GM12878 (cell line): Measurements from ENCODE around the gene CYTIP. TPM values are rescaled to one million over a fixed set of nuclear protein-coding genes. Genes with fewer than 3 reads are reported as not detected.
A peak's percentile ranks its signal among the peaks of the same experiment; 100 is the strongest.
"Not testable (repeated sequence)": the region's sequence is repeated elsewhere in the genome, so short reads cannot be mapped to it uniquely, and the experiment has no call there.

Experiments
- ATAC-seq: fragments of 200-7000 bp; cut with Tn5 transposase; 3 replicates; pipeline ENCODE4 v1.9.1; 2020; ENCODE audit warnings: mild to moderate bottlenecking, moderate library complexity
- BruUV-seq: library from RNA; stranded (reverse); fragments of 400-500 nt; replicated peaks from 2 replicates; lab custom pipeline; 2021; lab: Mats Ljungman, UMichigan
- CTCF ChIA-PET: fragments of 300-600 bp; sonication (Branson Sonifier 250); formaldehyde crosslinking; extraction: SDS; loops from one replicate; lab custom pipeline; 2021; ENCODE audit warnings: inconsistent platforms; lab: Yijun Ruan, JAX
- POLR2A ChIA-PET: fragments of 350-600 bp; formaldehyde crosslinking; extraction: SDS; loops from one replicate; lab custom pipeline; 2021; ENCODE audit warnings: inconsistent platforms; lab: Charles Lee
- RAD21 ChIA-PET: fragments of 300-600 bp; sonication (Branson Sonifier 250); formaldehyde crosslinking; loops from one replicate; lab custom pipeline; 2023; ENCODE audit warnings: antibody characterized with exemption; ENCODE audit not compliant: unreplicated experiment; lab: Charles Lee
- SMC1A ChIA-PET: fragments of 300-600 bp; sonication (Branson Sonifier 250); formaldehyde crosslinking; loops from one replicate; lab custom pipeline; 2023; ENCODE audit not compliant: unreplicated experiment, uncharacterized antibody; lab: Charles Lee
- DNase-seq: peaks from one replicate; pipeline ENCODE4 v3.0.0-alpha.2; 2011; ENCODE audit warnings: low read depth, low spot score
- FAIRE-seq: peaks from 3 replicates; lab custom pipeline; 2011; peaks lifted over from hg19 to GRCh38; lab: Jason Lieb, UNC
- H2AFZ ChIP-seq: 2 replicates; pipeline ENCODE4 v1.6.0; 2011; ENCODE audit warnings: low read depth, low read length, control low read depth; ENCODE audit not compliant: control insufficient read depth
- H3K27ac ChIP-seq: 2 replicates; pipeline ENCODE4 v1.5.1; 2011; ENCODE audit warnings: control low read depth; ENCODE audit not compliant: control insufficient read depth, insufficient read depth
- H3K27me3 ChIP-seq, 2 experiments: replicated peaks in 1 of 2; 2 replicates each; pipeline versions ENCODE4 v1.6.0 to v1.6.1; 2011; ENCODE audit warnings: low read length in 1 of 2; ENCODE audit not compliant: control insufficient read depth in 2 of 2, insufficient read depth in 2 of 2
- H3K36me3 ChIP-seq, 2 experiments: 2 replicates each; pipeline ENCODE4 v1.5.1; 2011; ENCODE audit warnings: low read length in 1 of 2; ENCODE audit not compliant: control insufficient read depth in 2 of 2, insufficient read depth in 2 of 2
- H3K4me1 ChIP-seq: 2 replicates; pipeline ENCODE4 v1.6.1; 2011; ENCODE audit warnings: mild to moderate bottlenecking, low read length, moderate library complexity, mixed read lengths; ENCODE audit not compliant: control insufficient read depth, insufficient read depth
- H3K4me2 ChIP-seq: 2 replicates; pipeline ENCODE4 v1.6.0; 2011; ENCODE audit warnings: control low read depth; ENCODE audit not compliant: control insufficient read depth, insufficient read depth
- H3K4me3 ChIP-seq: fragments of 200-600 bp; sonication (generic); 2 replicates; pipeline ENCODE4 v1.5.1; 2016
- H3K79me2 ChIP-seq: 2 replicates; pipeline ENCODE4 v1.6.0; 2011; ENCODE audit warnings: low read length; ENCODE audit not compliant: control insufficient read depth, insufficient read depth
- H3K9ac ChIP-seq: 2 replicates; pipeline ENCODE4 v1.8.0; 2011; ENCODE audit warnings: low read length, control low read depth, mixed read lengths; ENCODE audit not compliant: control insufficient read depth, insufficient read depth
- H3K9me3 ChIP-seq: replicated peaks from 3 replicates; pipeline ENCODE4 v1.5.1; 2011; ENCODE audit warnings: mild to moderate bottlenecking, low read length; ENCODE audit not compliant: control insufficient read depth, insufficient read depth
- H4K20me1 ChIP-seq: 2 replicates; pipeline ENCODE4 v1.6.0; 2011; ENCODE audit not compliant: control insufficient read depth, insufficient read depth
- ATF7 ChIP-seq: fragments of 450-650 bp; IDR thresholded peaks from 2 replicates; pipeline ENCODE4 v1.6.1; 2016; ENCODE audit warnings: low read depth, mild to moderate bottlenecking
- IKZF2 ChIP-seq, 2 experiments: fragments of 450-650 bp; IDR thresholded peaks; 2 replicates each; pipeline ENCODE4 v1.6.1; 2017; ENCODE audit warnings: mild to moderate bottlenecking in 2 of 2, moderate library complexity in 2 of 2
- MTA2 ChIP-seq: fragments of 450-650 bp; IDR thresholded peaks from 2 replicates; pipeline ENCODE4 v1.6.1; 2016; ENCODE audit warnings: low read depth, mild to moderate bottlenecking, moderate library complexity
- NBN ChIP-seq: fragments of 450-650 bp; IDR thresholded peaks from 2 replicates; pipeline ENCODE4 v1.6.1; 2016
- ZNF217 ChIP-seq: fragments of 450-650 bp; IDR thresholded peaks from 2 replicates; pipeline ENCODE4 v1.6.1; 2017; ENCODE audit warnings: antibody characterized with exemption, mild to moderate bottlenecking
- in situ Hi-C: fragments of 300-500 bp; cut with MboI; formaldehyde crosslinking; loops from 9 replicates; pipeline ENCODE4 v1.14.3; 2018; ENCODE audit warnings: mixed read lengths
- intact Hi-C: fragments of 100-400 bp; cut with micrococcal nuclease; formaldehyde crosslinking; loops from one replicate; pipeline ENCODE4 v1.14.2; 2022; ENCODE audit not compliant: unreplicated experiment
- polyA plus RNA-seq, 11 experiments: library from polyadenylated mRNA; depleted of rRNA in 4 of 11; unstranded in 6 of 11; stranded (reverse) in 5 of 11; fragments of >200 nt; fragmentation: Nextera tagmentation in 4 of 11; fragmentation: Illumina TruSeq in 1 of 11; extraction: Ambion mirVana in 4 of 11; extraction: Trizol in 1 of 11; gene quantifications; 1 replicate in 1 of 11; 2 replicates in 10 of 11; pipeline versions ENCODE4 v1.2.1 to v1.2.3, GENCODE V29; 2011 to 2016; ENCODE audit warnings: inconsistent platforms in 2 of 11, missing spikeins in 2 of 11, low read depth in 1 of 11
- total RNA-seq, 4 experiments: library from RNA; depleted of rRNA in 3 of 4; stranded (reverse); fragments of >200 nt in 3 of 4; fragmentation: Illumina TruSeq in 1 of 4; extraction: Trizol in 1 of 4; gene quantifications; 2 replicates each; pipeline versions ENCODE4 v1.2.1 to v1.2.3, GENCODE V29; 2013 to 2021
- TF ChIP-seq, protein P1 (sequence below): fragments of 450-650 bp; IDR thresholded peaks from 2 replicates; pipeline ENCODE4 v1.6.1; 2016; ENCODE audit warnings: mild to moderate bottlenecking
- TF ChIP-seq, protein P2 (sequence below): fragments of 450-650 bp; IDR thresholded peaks from 2 replicates; pipeline ENCODE4 v1.6.1; 2016; ENCODE audit warnings: mild to moderate bottlenecking
- TF ChIP-seq, protein P3 (sequence below): fragments of 450-650 bp; IDR thresholded peaks from 2 replicates; pipeline ENCODE4 v1.6.1; 2017; ENCODE audit warnings: mild to moderate bottlenecking, low read depth, inconsistent platforms; ENCODE audit not compliant: poor library complexity, severe bottlenecking

Gene CYTIP
- total and polyA plus RNA-seq, 10 of the 15 experiments (the other 5 are each of a cell fraction or from before 2014, with no cell fraction given): 55.1 to 178 (median 73.4) TPM

DNA sequence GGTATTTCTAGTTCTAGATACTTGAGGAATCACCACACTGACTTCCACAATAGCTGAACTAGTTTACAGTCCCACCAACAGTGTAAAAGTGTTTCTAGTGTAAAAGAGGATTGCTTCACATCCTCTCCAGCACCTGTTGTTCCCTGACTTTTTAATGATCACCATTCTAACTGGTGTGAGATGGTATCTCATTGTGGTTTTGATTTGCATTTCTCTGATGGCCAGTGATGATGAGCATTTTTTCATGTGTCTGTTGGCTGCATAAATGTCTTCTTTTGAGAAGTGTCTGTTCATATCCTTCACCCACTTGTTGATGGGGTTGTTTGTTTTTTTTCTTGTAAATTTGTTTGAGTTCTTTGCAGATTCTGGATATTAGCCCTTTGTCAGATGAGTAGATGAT, 38.5 kb downstream of the CYTIP start:
- DNase-seq, H3K4me2 ChIP-seq, H3K4me3 ChIP-seq, H4K20me1 ChIP-seq, H3K9ac ChIP-seq, FAIRE-seq, H3K9me3 ChIP-seq, H3K79me2 ChIP-seq, H3K36me3 ChIP-seq, H3K27me3 ChIP-seq, H3K4me1 ChIP-seq, H3K27ac ChIP-seq, BruUV-seq, H2AFZ ChIP-seq: not testable (repeated sequence)
- ChIA-PET RAD21 (interaction anchor here (0.7 to 1.7 kb wide), 5 partner anchors 35 to 79 kb away, joined by 3 to 4 read pairs (median 3); partner anchors contain the start of genes CYTIP and ERMN), POLR2A (interaction anchor here (1.9 kb wide), 1 partner anchor 27 kb away, joined by 9 read pairs; no protein-coding TSS in a partner anchor), SMC1A (interaction anchor here (1.0 to 4.0 kb wide), 11 partner anchors 13 to 101 kb away, joined by 3 to 44 read pairs (median 5); no protein-coding TSS in a partner anchor), CTCF (interaction anchor here (1.7 to 1.9 kb wide), 2 partner anchors 78 to 87 kb away, joined by 4 to 11 read pairs; no protein-coding TSS in a partner anchor)
- peak; percentile 48 for ATAC-seq
- TF ChIP-seq MTA2: peak; percentile 72
- TF ChIP-seq IKZF2 (IDR thresholded peaks at IDR 0.05): peak; percentile 31 to 36; a peak in 2 of 4 replicates
- TF ChIP-seq, protein P1, sequence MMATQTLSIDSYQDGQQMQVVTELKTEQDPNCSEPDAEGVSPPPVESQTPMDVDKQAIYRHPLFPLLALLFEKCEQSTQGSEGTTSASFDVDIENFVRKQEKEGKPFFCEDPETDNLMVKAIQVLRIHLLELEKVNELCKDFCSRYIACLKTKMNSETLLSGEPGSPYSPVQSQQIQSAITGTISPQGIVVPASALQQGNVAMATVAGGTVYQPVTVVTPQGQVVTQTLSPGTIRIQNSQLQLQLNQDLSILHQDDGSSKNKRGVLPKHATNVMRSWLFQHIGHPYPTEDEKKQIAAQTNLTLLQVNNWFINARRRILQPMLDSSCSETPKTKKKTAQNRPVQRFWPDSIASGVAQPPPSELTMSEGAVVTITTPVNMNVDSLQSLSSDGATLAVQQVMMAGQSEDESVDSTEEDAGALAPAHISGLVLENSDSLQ: peak; percentile 21; the same call in 1 of the 2 replicates
- TF ChIP-seq NBN: 0 out of 2 replicates have a peak, but pooled peaks have one; percentile 59
- peak; percentile 71 for TF ChIP-seq ZNF217
- TF ChIP-seq, protein P2, sequence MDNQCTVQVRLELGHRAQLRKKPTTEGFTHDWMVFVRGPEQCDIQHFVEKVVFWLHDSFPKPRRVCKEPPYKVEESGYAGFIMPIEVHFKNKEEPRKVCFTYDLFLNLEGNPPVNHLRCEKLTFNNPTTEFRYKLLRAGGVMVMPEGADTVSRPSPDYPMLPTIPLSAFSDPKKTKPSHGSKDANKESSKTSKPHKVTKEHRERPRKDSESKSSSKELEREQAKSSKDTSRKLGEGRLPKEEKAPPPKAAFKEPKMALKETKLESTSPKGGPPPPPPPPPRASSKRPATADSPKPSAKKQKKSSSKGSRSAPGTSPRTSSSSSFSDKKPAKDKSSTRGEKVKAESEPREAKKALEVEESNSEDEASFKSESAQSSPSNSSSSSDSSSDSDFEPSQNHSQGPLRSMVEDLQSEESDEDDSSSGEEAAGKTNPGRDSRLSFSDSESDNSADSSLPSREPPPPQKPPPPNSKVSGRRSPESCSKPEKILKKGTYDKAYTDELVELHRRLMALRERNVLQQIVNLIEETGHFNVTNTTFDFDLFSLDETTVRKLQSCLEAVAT: peak; percentile 16; the same call in 1 of the 2 replicates
- TF ChIP-seq, protein P3, sequence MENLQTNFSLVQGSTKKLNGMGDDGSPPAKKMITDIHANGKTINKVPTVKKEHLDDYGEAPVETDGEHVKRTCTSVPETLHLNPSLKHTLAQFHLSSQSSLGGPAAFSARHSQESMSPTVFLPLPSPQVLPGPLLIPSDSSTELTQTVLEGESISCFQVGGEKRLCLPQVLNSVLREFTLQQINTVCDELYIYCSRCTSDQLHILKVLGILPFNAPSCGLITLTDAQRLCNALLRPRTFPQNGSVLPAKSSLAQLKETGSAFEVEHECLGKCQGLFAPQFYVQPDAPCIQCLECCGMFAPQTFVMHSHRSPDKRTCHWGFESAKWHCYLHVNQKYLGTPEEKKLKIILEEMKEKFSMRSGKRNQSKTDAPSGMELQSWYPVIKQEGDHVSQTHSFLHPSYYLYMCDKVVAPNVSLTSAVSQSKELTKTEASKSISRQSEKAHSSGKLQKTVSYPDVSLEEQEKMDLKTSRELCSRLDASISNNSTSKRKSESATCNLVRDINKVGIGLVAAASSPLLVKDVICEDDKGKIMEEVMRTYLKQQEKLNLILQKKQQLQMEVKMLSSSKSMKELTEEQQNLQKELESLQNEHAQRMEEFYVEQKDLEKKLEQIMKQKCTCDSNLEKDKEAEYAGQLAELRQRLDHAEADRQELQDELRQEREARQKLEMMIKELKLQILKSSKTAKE: peak; percentile 57
- peak; percentile 49; the same call in 1 of the 2 replicates for TF ChIP-seq ATF7
- intact Hi-C loops (loop anchor here (2.0 kb wide), 3 partner anchors 41 to 79 kb away; no protein-coding TSS in a partner anchor), in situ Hi-C loops (loop anchor here (25.0 kb wide), 1 partner anchor 893 kb away; no protein-coding TSS in a partner anchor)
